Mammary epithelial cell (primary cell): Measurements from ENCODE around the gene GPC6.

Experiments
- EZH2 ChIP-seq: IDR thresholded peaks from 2 replicates; pipeline ENCODE4 v1.6.1; 2012; ENCODE audit warnings: low read length, inconsistent platforms, borderline replicate concordance
- TF ChIP-seq, protein P1 (sequence below), 2 donors: IDR thresholded peaks in 1 of 2; conservative IDR thresholded peaks in 1 of 2; 2 replicates each; pipeline ENCODE4 v1.5.1; 2011 to 2012; ENCODE audit warnings: inconsistent platforms in 2 of 2, low read length in 2 of 2, mild to moderate bottlenecking in 2 of 2, control low read depth in 1 of 2, low read depth in 1 of 2; ENCODE audit not compliant: insufficient read depth in 1 of 2; ENCODE audit errors: extremely low read depth in 1 of 2

- TF ChIP-seq, protein P1, sequence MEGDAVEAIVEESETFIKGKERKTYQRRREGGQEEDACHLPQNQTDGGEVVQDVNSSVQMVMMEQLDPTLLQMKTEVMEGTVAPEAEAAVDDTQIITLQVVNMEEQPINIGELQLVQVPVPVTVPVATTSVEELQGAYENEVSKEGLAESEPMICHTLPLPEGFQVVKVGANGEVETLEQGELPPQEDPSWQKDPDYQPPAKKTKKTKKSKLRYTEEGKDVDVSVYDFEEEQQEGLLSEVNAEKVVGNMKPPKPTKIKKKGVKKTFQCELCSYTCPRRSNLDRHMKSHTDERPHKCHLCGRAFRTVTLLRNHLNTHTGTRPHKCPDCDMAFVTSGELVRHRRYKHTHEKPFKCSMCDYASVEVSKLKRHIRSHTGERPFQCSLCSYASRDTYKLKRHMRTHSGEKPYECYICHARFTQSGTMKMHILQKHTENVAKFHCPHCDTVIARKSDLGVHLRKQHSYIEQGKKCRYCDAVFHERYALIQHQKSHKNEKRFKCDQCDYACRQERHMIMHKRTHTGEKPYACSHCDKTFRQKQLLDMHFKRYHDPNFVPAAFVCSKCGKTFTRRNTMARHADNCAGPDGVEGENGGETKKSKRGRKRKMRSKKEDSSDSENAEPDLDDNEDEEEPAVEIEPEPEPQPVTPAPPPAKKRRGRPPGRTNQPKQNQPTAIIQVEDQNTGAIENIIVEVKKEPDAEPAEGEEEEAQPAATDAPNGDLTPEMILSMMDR (conservative IDR thresholded peaks at IDR 0.05 in 1 of 2, IDR thresholded peaks at IDR 0.05 in 1 of 2; ENCODE audit: extremely low read depth in 1 of 2, insufficient read depth in 1 of 2, low read depth in 1 of 2, low read length in 2 of 2): no peak
- no peak for TF ChIP-seq EZH2
Observed at GRCh38 chr13:93941444-93941843, 714.8 kb downstream of the GPC6 start.
